NAMALWA (cell line): ENCODE results near the gene AP2A2.

Source experiments
- DNase-seq: peaks from one replicate; pipeline ENCODE4 v3.0.0-alpha.2; 2015; ENCODE audit warnings: low spot score

Gene AP2A2

DNA sequence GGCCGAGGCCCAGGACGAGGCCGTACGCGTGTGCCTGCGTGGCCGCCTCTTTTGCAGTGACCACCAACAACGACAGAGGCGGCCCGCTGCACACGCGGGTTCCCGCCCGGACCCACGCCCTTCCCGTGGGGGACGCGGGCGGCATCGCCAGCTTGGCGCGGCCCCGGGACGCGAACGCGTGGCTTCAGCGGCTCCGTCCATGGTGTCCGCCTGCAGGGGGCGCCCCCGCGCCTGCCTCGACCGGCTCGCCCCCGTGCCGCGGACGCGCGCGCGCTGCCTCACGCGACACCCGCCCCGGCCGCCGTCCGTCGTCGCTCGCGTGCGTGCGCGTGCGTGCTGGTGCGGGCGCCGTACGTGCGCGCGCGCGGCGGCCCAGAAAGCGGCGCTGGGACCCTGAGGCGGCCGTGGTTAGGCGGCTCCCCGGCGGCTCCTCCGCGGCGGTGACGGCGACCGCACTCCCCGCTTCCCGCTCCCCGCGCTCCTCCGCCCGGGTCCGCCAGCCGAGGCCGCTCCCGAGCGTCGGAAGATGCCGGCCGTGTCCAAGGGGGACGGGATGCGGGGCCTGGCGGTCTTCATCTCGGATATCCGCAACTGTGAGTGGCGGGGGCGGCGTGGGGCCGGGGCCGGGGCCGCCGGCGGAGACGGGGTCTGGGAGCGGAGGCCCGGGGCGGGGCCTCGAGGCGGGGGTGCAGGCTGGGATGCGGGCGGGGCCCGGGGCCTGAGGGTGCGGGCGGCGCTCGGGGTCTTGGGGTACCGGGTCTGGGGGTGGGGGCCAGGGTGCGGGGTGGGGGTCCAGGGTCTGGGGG lies at the start of gene AP2A2:
Gene AP2A2 (plus strand): TSS at position 375 of the 806 bp plus-strand sequence. CDS start 152 bp downstream, at position 527.
- DNase-seq, result peak; percentile 89

DNA sequence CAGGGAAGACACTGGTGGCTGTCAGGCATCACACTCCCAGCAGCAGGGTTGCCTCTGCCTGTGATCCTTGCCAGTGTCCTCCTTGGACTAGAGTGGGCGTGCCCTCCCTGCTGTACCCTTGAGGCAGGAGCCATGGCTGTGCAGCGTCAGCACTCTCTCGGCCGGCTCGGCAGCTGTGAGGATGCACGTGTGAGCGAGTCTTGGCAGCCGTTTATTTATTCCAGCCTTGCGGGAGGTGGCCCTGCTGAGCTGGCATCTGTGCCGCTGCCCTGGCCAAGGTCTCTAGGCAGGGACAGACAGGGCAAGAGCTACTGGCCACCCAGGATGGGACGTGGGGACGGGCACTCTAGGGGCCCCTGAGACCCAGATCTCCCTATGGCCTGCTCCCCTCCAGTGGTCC lies 49.1 kb upstream of the AP2A2 start:
- DNase-seq, result no peak

DNA sequence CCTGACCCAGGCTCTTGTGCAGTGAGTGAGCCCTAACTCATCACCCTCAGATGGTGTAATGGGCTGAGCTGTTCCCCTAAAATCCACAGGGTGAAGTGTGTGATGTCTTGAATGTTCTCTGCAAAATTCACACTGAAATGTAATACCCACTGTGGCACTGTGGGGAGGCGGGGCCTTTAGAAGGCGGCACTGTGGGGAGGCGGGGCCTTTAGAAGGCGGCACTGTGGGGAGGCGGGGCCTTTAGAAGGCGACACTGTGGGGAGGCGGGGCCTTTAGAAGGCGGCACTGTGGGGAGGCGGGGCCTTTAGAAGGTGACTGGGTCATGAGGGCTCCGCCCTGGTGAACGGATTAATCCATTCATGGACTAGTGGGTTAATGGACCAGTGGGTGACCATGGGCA lies 48.1 kb upstream of the AP2A2 start:
- DNase-seq, result peak; percentile 81

DNA sequence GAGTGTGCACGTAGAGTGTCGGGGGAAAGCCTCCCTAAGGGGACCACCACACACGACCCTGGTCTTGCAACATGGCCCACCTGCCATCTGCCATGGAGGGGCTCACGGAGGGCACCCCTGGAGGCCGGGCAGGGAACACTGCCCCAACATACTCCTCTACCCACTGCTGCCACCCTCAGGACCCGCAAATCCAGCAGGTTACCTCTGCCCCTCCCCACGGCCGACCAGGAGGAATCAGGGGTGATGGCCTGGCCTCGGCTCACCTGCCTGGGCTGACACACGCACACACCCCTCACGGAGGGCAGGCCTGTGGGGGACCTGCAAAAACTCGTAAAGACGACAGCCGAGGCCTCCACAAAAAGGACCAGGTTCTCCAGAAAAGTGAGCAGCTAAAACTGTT lies 45.2 kb upstream of the AP2A2 start:
- DNase-seq, result no peak

DNA sequence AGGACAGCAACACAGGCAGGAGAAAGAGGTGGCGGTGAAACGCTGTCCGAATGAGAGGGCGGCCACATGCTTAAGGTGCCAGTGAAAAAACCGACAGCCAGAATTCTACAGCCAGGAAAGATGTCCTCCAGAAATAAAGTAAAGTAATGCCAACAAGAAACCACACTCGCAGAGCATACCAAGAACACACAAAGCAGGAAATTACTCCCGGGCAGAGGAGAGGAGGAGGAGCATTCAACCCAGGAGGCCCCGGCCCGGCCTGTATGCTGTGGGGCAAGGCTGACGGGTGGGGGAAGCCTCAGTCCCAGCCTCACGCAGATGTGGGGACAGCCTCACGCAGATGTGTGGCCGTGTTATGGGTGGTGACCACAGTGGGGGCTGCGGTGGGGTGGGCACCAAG lies 43.1 kb upstream of the AP2A2 start:
- no peak for DNase-seq

DNA sequence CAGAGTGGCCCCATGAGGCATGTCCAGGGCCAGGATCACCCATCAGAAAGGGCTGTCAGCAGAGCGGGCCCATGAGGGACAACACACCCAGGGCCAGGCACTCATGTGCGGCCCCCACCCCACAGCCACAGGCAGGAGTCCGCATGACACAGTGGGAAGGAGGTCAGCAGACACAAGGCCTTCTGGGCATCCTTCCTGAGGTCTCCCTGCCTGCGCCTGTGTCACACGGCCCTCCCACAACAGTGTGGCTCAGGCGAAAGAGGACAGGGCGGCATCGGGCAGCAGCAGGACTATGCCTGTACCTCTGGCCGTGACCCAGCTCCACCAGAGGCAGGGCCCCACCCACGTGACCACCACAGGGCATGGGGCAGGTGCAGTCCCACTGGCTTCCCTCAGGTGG lies 42.1 kb upstream of the AP2A2 start:
- no peak for DNase-seq

DNA sequence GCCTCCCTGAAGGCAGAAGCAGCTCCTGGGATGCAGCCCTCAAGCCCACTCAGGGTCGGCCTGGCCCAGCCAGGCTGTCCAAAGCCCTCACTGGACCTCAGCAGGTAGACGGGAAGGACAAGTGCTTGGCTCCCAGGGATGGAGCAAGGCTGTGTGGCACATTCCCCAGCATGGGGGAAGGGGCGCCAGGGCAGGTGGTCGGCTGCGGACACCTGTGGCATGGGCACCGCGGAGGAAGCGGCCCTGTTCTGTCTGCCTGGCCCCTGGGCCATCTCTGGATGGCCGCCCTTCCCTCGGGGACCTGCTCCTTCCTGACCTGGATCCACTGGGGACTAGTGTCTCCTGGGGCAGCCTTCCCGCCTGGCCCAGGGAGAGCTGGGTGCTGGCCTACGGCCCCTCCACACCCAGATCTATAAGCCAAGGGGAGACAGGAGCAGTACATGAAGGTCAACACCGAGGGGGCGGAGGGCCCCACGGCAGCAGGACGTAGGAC lies 41.0 kb upstream of the AP2A2 start:
- DNase-seq, result no peak

DNA sequence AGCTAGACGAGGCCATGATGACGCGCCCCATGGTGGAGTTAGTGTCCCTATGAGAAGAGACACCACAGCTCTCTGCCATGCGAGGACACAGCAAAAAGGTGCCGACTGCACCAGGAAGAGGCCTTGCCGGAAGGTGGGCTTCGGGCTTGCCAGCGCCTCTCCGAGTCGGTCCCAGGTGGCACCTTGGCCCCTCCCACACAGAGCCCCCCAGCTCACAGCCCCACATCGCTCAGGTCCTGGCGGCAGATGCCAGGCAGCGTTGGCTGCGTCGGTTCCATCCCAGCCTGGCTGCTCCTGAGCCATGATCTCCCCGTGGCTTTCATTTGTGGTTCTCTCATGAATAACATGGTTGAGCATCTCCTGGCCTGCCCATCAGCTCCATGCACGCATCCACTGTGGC lies 39.1 kb upstream of the AP2A2 start:
- DNase-seq, result no peak

DNA sequence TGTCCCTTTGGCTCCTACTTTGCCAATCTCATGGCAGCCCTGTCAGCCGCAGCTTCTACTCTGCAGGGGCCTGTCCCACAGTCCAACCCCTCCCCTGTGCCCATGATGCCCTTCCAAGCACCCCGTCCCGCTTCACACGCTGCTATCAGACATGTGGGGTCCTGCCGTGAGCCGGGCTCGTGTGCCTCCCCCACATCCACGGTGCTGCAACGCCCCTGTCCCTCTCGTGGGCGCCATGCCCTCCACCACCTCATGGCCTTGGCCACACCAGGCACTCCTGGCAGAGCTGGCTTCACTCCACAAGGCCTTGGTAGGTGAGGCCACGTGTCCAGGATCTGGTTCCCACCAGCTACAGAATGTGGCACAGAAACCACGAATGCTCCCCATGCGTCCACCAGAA lies 38.1 kb upstream of the AP2A2 start:
- DNase-seq, result no peak

DNA sequence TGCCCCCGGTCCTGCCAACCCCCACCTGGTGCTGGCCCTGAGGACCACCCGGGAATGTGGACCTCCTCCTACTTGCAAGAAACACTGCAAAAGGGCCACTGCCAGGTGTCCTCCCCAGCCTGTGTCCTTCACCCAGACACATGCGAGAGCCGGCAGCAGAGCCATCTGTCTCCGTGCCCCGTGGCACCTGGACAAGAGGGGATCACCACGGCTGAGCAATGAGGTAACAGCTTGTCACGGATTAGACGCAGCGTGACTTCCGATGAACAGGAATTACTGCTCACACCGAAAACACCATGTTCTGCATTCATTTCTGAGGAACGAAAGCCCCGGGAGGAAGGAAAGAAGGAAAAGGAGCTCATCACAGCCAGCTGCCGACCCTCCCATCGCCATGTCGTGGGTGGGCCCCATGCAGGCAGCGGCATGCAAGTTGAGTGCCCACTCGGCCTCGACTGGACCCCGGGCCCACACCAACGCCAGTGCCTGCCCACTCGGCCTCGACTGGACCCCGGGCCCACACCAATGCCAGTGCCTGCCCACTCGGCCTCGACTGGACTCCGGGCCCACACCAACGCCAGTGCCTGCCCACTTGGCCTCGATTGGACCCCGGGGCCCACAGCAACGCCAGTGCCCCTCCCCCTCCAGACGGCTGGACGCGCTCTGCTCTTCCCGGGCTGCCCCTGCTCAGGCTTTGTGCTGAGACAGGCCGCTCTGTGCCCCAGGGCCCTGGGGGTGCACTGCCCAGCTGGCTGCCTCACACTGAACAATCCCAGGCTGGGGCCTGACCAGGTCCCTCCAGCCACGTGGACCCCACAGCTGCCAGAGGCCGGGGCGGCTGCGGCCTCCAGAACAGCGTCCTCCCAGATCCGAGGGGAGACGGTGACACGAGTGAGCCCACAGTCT lies 37.1 kb upstream of the AP2A2 start:
- no peak for DNase-seq

DNA sequence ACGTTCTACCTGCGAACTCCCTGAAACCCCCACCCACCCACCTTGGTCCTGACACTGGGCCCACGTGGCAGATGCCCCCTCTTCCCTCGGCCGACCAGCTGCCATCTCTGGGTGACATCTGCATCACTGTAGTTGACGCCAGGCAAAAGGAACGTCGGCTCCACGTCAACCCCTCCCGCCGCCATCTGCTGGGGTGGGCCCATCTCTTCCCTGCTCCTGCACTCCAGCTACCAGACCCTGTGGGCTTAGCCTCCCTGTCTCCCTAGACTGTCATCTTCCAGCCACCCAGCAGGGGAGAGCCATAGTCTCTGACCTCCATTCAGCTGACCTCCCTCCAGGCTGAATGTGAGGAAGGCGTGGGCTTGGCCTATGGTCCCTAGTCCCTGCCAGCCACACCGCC lies 36.4 kb upstream of the AP2A2 start:
- DNase-seq, result no peak

DNA sequence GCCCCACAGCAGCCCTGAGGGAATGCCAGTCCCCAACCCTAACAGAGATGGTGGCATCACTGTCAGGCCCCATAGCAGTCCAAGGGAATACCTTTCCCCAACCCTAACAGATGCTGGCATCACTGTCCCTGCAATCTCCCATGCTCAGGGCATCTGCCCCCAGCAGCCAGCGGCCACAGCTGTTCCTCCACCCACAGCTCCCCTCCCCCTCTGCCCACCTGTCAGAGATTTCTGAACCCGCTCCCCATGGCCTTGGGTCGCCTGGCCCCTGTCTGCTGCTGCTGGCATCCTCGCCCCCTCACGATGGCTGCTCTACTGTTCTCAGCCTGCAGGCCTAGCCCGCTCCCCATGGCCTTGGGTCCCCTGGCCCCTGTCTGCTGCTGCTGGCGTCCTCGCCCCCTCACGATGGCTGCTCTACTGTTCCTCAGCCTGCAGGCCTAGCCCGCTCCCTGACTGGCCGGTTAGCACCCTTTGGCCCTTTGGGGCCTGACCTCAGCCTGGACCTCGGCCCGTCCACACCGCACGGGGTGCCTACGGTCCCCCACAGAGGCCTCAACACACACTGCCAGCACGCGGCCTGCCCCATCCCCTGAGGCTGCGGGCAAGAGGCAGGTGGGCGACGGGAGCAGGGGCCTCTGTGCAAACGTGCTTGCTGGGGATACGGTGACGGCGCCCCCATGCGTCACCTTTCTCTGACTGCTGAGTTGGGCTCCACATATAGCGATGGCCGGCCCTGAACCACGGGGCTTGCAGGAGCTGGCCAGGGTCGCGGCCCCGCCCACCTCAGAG lies 35.8 kb upstream of the AP2A2 start:
- DNase-seq, result no peak

DNA sequence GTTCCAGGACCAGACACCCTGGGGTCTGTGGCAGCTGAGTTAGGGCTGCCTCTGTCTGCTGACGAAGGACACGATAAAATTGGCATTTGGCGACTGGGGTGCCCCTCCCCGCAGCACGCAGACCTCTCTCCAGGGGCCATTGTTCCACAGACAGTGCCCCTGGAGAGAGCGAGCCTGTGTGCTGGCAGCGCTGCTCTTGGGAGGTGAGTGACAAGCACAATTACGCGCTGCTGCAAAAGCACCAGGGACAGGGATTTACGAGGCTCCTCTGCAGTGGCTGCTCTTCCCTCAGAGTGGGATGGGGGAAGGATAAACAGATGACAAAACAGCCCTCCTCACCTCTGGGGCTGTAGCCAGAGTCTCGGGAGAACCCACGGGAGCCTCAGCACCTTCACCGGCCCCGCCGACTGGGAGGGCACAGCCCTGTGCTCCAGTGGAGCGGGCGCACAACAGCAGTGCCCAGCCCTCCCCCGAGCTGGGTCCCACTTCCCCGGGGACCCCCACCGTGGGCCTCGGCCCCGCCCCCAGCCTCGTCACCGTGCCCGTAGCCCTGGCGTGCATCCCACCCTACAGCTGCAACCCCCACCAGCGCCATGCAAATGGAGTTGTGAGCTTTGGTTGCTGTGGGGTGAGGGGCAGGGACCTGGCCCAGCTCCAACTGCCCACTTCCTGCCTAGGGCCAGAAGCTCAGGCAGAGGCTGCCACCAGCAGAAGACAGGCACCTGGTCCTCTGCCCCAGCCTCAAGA lies 34.7 kb upstream of the AP2A2 start:
- DNase-seq, result no peak

DNA sequence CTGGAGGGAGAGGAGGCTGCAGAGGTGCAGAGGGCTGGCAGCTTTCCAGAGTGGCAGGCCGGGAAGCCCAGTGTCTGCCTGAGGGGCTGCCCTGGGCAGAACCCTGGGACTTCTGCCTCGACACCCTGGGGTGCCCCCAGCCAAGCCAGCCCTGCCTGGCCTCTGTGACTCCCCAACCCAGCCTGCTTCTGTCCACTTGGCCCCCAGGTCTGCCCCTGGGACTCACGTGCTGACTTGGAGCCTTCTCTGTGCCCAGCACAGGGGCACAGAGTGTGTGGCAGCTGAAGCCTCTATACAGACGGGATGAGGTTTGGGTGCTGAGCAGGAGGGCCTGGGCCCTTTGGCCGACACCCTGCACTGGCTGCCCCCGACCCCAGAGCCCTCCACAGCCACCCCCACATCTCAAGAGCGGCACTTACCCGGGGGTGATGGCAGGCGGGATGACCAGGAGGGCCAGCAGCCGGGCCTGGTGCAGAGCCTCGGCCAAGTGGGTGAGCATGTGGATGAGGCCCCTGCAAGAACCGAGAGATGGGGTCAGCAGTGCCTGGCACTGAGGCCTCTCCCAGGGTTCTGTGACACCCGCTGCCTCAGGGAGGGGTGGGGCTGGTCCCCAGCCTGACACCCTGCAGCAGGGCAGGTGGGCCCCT lies 32.5 kb upstream of the AP2A2 start:
- no peak for DNase-seq

DNA sequence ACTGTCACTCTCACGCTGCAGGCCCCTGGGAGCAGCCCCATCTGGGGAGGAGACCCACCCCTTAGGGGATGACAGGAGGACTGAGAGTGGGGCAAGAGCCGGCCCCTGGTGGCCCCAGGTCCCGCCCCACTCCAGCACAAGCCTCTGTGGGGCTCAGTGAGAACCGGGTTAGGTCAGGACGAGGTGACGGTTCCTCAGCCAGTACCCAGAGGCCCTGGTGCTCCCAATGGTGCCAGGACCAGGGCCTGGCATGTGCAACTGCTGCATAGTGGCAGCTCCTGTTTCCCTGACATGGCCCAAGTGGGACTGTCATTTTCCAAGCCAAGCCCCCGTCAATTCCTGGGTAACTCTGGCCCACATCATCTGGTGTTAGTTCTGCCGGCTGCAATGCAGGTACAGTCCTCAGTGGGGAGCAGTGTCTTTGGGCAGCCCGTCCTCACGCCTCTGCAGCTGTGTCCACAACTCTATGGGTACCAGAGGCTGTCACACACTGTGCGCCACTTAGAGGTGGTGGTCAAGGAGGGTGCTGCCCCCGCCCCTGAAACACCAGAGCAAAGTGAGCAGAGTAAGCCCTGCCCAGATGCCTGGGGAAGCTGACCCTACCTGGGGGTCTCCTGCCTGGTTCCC lies 31.0 kb upstream of the AP2A2 start:
- DNase-seq, result no peak

DNA sequence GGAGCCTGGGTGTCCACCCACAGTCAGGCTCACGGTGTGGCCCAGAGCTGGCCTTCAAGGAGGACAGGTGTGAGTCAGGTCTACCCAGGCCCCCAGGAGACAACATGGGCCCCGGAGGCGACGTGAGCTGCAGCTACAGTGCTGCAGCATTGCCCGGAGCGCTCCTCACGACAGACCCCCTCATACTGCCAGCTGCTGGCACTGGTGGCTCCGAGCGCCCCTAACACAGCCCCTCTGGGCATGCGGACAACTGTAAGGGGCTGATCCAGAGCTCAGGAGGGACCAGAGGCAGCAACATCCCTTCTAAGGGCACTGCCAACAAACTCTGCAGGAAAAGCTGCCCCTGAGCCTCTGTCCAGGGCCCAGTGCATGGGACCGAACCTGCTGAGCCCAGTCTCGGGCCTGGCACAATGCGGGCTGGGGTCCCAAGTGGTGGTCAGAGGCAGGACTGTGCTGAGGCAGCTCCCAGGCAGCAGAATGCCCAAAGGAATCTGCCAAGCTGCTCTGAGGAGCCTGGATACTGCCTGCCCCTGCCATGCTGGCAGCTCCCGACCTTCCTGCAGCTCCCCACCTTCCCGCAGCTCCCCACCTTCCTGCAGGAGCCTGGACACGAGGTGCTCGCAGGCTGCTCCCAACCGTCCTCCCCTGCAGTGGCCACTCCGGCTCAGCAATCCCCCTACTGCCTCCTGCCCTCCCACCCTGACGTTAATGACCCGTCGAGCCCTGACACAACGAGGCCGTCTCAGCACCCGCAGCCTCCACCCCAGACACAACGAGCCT lies 30.1 kb upstream of the AP2A2 start:
- no peak for DNase-seq

DNA sequence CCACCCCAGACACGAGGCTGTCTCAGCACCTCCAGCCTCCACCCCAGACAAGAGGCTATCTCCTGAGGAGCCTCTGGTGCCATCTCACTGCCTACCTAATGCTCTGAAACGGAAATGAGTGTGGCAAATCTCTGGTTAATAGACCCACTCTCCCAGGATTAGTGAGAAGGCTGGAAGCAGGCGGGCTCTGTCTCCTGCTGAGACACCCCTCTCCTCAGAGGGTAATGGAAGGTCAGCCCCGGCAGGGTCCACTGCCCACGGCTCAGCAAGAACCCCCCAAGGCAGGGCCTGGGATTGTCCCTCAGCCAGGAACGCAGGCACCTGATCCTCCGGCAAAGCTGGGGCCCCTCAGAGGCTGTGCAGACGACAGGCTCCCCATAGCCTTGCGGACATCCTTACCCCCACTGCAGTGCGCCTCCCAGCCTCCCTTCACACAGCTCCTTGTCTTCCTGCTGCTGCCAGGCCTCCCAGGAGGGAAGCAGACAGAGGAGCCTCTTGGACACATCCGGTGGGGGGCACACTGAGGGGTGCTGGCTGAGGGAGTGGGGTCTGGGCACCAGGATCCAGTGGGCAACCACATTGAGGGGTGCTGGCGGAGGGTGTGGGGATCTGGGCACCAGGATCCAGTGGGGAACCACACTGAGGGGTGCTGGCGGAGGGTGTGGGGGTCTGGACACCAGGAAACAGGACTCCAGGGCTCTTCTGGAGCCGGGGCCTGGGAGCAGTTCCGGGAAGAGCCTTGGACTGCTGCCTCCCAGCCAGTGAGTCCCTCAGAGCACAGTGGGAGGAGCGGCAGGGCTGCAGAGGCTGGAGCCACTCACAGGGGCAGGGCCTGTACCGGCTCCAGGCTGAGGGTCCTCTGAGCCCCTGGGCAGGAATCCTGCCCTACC lies 28.2 kb upstream of the AP2A2 start:
- no peak for DNase-seq

DNA sequence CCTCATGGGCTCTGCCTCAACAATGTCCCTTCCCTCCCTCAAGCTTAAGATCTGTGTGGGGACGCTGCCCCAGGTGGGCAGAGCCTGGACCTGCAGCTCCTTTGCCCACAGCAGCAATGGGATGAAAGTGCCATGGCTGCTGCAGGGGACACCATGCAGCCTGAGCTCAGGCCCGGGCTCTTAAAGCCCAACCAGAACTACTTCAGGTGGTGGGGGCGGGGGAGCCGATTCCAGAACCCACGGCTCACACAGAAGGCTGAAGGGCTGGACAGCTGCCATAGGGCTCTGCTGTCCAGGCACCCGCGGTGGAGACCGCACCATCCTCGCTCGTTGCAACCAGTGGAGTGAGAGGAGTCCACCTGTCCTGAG lies 27.5 kb upstream of the AP2A2 start:
- DNase-seq, result peak; percentile 34
